Loucy (cell line): ENCODE measurements around the gene SCD5.

Source experiments
- CTCF ChIP-seq: fragments of 200-600 bp; sonication (generic); conservative IDR thresholded peaks from 2 replicates; pipeline ENCODE4 v1.5.1; 2014; ENCODE audit warnings: mild to moderate bottlenecking, antibody characterized with exemption, low read length
- EZH2phosphoT487 ChIP-seq: fragments of 200-600 bp; IDR thresholded peaks from 2 replicates; pipeline ENCODE4 v1.6.1; 2018; ENCODE audit warnings: antibody characterized with exemption, mild to moderate bottlenecking, moderate library complexity, borderline replicate concordance

- TF ChIP-seq CTCF (no peak), EZH2phosphoT487 (no peak)
Measured at GRCh38 chr4:82640540-82640939, 158.1 kb downstream of the SCD5 start.
